Common myeloid progenitor, CD34-positive (primary cell): Measurements from ENCODE around the gene ITGA5.

ENCODE experiments used
- CTCF ChIA-PET: fragments of 350-600 bp; sonication (Branson Sonifier 250); formaldehyde crosslinking; loops from one replicate; lab custom pipeline; 2021; ENCODE audit warnings: antibody characterized with exemption; lab: Charles Lee
- POLR2A ChIA-PET: fragments of 350-600 bp; sonication (Branson Sonifier 250); formaldehyde crosslinking; loops from one replicate; lab custom pipeline; 2021; ENCODE audit warnings: antibody characterized with exemption; lab: Charles Lee
- DNase-seq, 3 donors: peaks; one replicate each; pipeline versions ENCODE4 v3.0.0 to v3.0.0-alpha.2; 2013
- H3K27ac ChIP-seq, 2 experiments: 1 replicate in 1 of 2; 2 replicates in 1 of 2; pipeline ENCODE4 v1.7.0; 2013; ENCODE audit warnings: inconsistent platforms in 2 of 2, low read length in 2 of 2, mild to moderate bottlenecking in 2 of 2, low read depth in 1 of 2, moderate library complexity in 1 of 2; ENCODE audit not compliant: severe bottlenecking in 2 of 2, insufficient read depth in 1 of 2, poor library complexity in 1 of 2
- H3K27me3 ChIP-seq, 5 experiments: replicated peaks in 2 of 5; 1 replicate in 3 of 5; 2 replicates in 2 of 5; pipeline versions ENCODE4 v1.6.1 to v1.7.0; 2013; ENCODE audit warnings: low read length in 4 of 5, mild to moderate bottlenecking in 2 of 5, moderate library complexity in 2 of 5, inconsistent platforms in 1 of 5; ENCODE audit not compliant: insufficient read depth in 5 of 5, control insufficient read depth in 4 of 5
- H3K36me3 ChIP-seq, 4 experiments: 1 replicate in 2 of 4; 2 replicates in 2 of 4; pipeline versions ENCODE4 v1.6.1 to v1.7.0; 2013; ENCODE audit warnings: low read length in 3 of 4, control low read depth in 1 of 4, mild to moderate bottlenecking in 1 of 4; ENCODE audit not compliant: control insufficient read depth in 4 of 4, insufficient read depth in 4 of 4
- H3K4me1 ChIP-seq, 4 experiments: 1 replicate in 3 of 4; 2 replicates in 1 of 4; pipeline versions ENCODE4 v1.6.1 to v1.7.1; 2013; ENCODE audit warnings: low read length in 3 of 4, mild to moderate bottlenecking in 3 of 4, control low read depth in 1 of 4, inconsistent platforms in 1 of 4, moderate library complexity in 1 of 4; ENCODE audit not compliant: control insufficient read depth in 4 of 4, insufficient read depth in 4 of 4; ENCODE audit errors: control extremely low read depth in 1 of 4
- H3K4me3 ChIP-seq, 7 experiments: 1 replicate in 4 of 7; 2 replicates in 3 of 7; pipeline versions ENCODE4 v1.5.1 to v1.7.0; 2013; ENCODE audit warnings: mild to moderate bottlenecking in 7 of 7, low read length in 6 of 7, moderate library complexity in 6 of 7, inconsistent platforms in 2 of 7, low read depth in 2 of 7, control low read depth in 1 of 7; ENCODE audit not compliant: insufficient read depth in 4 of 7, control insufficient read depth in 1 of 7; ENCODE audit errors: extremely low read depth in 1 of 7
- H3K9me3 ChIP-seq, 5 experiments: 1 replicate in 4 of 5; 2 replicates in 1 of 5; pipeline versions ENCODE4 v1.6.1 to v1.7.1; 2013; ENCODE audit warnings: low read length in 4 of 5, mild to moderate bottlenecking in 2 of 5, inconsistent platforms in 1 of 5, low read depth in 1 of 5, moderate library complexity in 1 of 5; ENCODE audit not compliant: control insufficient read depth in 4 of 5, insufficient read depth in 2 of 5; ENCODE audit errors: control extremely low read depth in 1 of 5
- WGBS: methylation state at CpG from one replicate; pipeline ENCODE4 v1.1.5; 2013; ENCODE audit not compliant: insufficient coverage; 5-methylcytosine and 5-hydroxymethylcytosine counted together

Gene ITGA5

GRCh38 chr12:54349679-54350078 is 69.4 kb downstream of the ITGA5 start:
- no peak overlapping the region for H3K27ac ChIP-seq
- peaks cover 0 to 26% (median 20%) of the 10 kb centered on the region in 4 experiments for H3K4me1 ChIP-seq
- ChIA-PET CTCF (interaction anchor here (1.0 to 5.9 kb wide), 5 partner anchors 7 to 93 kb away, joined by 3 to 67 read pairs (median 22); partner anchors contain the start of gene COPZ1), POLR2A (no interaction called here)
- H3K9me3 ChIP-seq = no peaks in the 10 kb centered on the region
- no peaks in the 10 kb centered on the region for H3K27me3 ChIP-seq
- DNase-seq = no peak
- H3K36me3 ChIP-seq = peaks cover 8 to 58% (median 43%) of the 10 kb centered on the region in 4 experiments
- no peak overlapping the region for H3K4me3 ChIP-seq

- Histone ChIP-seq H3K36me3 (peaks cover 8 to 58% (median 44%) of the 10 kb centered on the region in 4 experiments), H3K27ac (no peak overlapping the region), H3K27me3 (no peaks in the 10 kb centered on the region), H3K4me1 (peaks cover 0 to 26% (median 20%) of the 10 kb centered on the region in 4 experiments), H3K9me3 (no peaks in the 10 kb centered on the region), H3K4me3 (no peak overlapping the region)
- no peak for DNase-seq
- ChIA-PET CTCF (interaction anchor here (1.0 to 5.9 kb wide), 3 partner anchors 12 to 93 kb away, joined by 3 to 67 read pairs (median 31); no protein-coding TSS in a partner anchor), POLR2A (no interaction called here)
- WGBS = 100% methylated on average over 3 of the region's 4 CpGs
Measured at GRCh38 chr12:54349036-54349435, 70.0 kb downstream of the ITGA5 start.
